Liver (tissue), 9 donors: ENCODE results near the gene WDR82. TPM values are rescaled to one million over a fixed set of nuclear protein-coding genes. Genes with fewer than 3 reads are reported as not detected.

Experiments used
- DNase-seq: peaks from one replicate; pipeline ENCODE4 v3.0.0-alpha.2; 2017; ENCODE audit warnings: low spot score
- H3K27ac ChIP-seq, 2 donors: one replicate each; pipeline ENCODE4 v1.7.0; 2013; ENCODE audit warnings: inconsistent platforms in 2 of 2, low read length in 2 of 2, control low read depth in 1 of 2, low read depth in 1 of 2, mild to moderate bottlenecking in 1 of 2
- H3K27me3 ChIP-seq, 4 donors: one replicate each; pipeline versions ENCODE4 v1.6.1 to v1.7.0; 2013; ENCODE audit warnings: low read length in 3 of 4, inconsistent platforms in 1 of 4, mild to moderate bottlenecking in 1 of 4, moderate library complexity in 1 of 4; ENCODE audit not compliant: control insufficient read depth in 4 of 4, insufficient read depth in 4 of 4
- H3K36me3 ChIP-seq, 4 donors: one replicate each; pipeline versions ENCODE4 v1.6.1 to v1.7.0; 2013; ENCODE audit warnings: low read length in 3 of 4, mild to moderate bottlenecking in 3 of 4, low read depth in 1 of 4, moderate library complexity in 1 of 4; ENCODE audit not compliant: control insufficient read depth in 4 of 4, insufficient read depth in 3 of 4
- H3K4me1 ChIP-seq, 4 donors: one replicate each; pipeline versions ENCODE4 v1.6.1 to v1.7.0; 2013; ENCODE audit warnings: low read length in 3 of 4, mild to moderate bottlenecking in 3 of 4, moderate library complexity in 1 of 4; ENCODE audit not compliant: control insufficient read depth in 4 of 4, insufficient read depth in 4 of 4
- H3K4me3 ChIP-seq, 3 donors: one replicate each; pipeline versions ENCODE4 v1.6.1 to v1.7.0; 2013; ENCODE audit warnings: low read length in 3 of 3, control low read depth in 1 of 3, low read depth in 1 of 3, mild to moderate bottlenecking in 1 of 3
- H3K9ac ChIP-seq, 2 donors: one replicate each; pipeline ENCODE4 v1.7.0; 2013; ENCODE audit warnings: low read length in 2 of 2, mild to moderate bottlenecking in 2 of 2, moderate library complexity in 2 of 2, control low read depth in 1 of 2, low read depth in 1 of 2
- H3K9me3 ChIP-seq, 4 donors: one replicate each; pipeline versions ENCODE4 v1.6.1 to v1.7.0; 2013; ENCODE audit warnings: low read length in 3 of 4; ENCODE audit not compliant: control insufficient read depth in 4 of 4
- ATF3 ChIP-seq: IDR thresholded peaks from 2 replicates; pipeline ENCODE4 v1.6.1; 2016; ENCODE audit warnings: antibody characterized with exemption
- CTCF ChIP-seq: fragments of 150-350 bp; IDR thresholded peaks from 2 replicates; pipeline ENCODE4 v1.5.1; 2017; ENCODE audit warnings: improper control_type of control experiment, low read depth, low read length; ENCODE audit not compliant: missing input control
- EGR1 ChIP-seq, 2 donors: IDR thresholded peaks; 2 replicates each; pipeline ENCODE4 v1.6.1; 2016 to 2018; ENCODE audit warnings: antibody characterized with exemption in 2 of 2, low read depth in 2 of 2
- FOXA1 ChIP-seq: IDR thresholded peaks from 2 replicates; pipeline ENCODE4 v1.6.1; 2016; ENCODE audit warnings: antibody characterized with exemption
- FOXA2 ChIP-seq: IDR thresholded peaks from 2 replicates; pipeline ENCODE4 v1.6.1; 2016; ENCODE audit warnings: antibody characterized with exemption
- GABPA ChIP-seq, 2 donors: IDR thresholded peaks in 1 of 2; conservative IDR thresholded peaks in 1 of 2; 2 replicates each; pipeline ENCODE4 v1.6.1; 2016; ENCODE audit warnings: antibody characterized with exemption in 2 of 2, mild to moderate bottlenecking in 1 of 2, moderate library complexity in 1 of 2
- HNF4A ChIP-seq, 2 donors: conservative IDR thresholded peaks; 2 replicates each; pipeline ENCODE4 v1.6.1; 2016; ENCODE audit warnings: antibody characterized with exemption in 2 of 2, mild to moderate bottlenecking in 2 of 2
- HNF4G ChIP-seq: IDR thresholded peaks from 2 replicates; pipeline ENCODE4 v1.6.1; 2016; ENCODE audit warnings: antibody characterized with exemption
- JUND ChIP-seq, 2 donors: IDR thresholded peaks; 2 replicates each; pipeline ENCODE4 v1.6.1; 2016; ENCODE audit warnings: antibody characterized with exemption in 2 of 2
- MAX ChIP-seq: IDR thresholded peaks from 2 replicates; pipeline ENCODE4 v1.6.1; 2016; ENCODE audit warnings: antibody characterized with exemption
- NR2F2 ChIP-seq: IDR thresholded peaks from 2 replicates; pipeline ENCODE4 v1.6.1; 2016; ENCODE audit warnings: antibody characterized with exemption
- RAD21 ChIP-seq, 2 donors: IDR thresholded peaks; 2 replicates each; pipeline ENCODE4 v1.6.1; 2016; ENCODE audit warnings: antibody characterized with exemption in 2 of 2, mild to moderate bottlenecking in 2 of 2
- REST ChIP-seq: IDR thresholded peaks from 2 replicates; pipeline ENCODE4 v1.6.1; 2016; ENCODE audit warnings: antibody characterized with exemption, mild to moderate bottlenecking
- RXRA ChIP-seq, 2 donors: IDR thresholded peaks; 2 replicates each; pipeline ENCODE4 v1.6.1; 2017 to 2018; ENCODE audit warnings: antibody characterized with exemption in 2 of 2, mild to moderate bottlenecking in 1 of 2
- SP1 ChIP-seq: IDR thresholded peaks from 2 replicates; pipeline ENCODE4 v1.6.1; 2018; ENCODE audit warnings: antibody characterized with exemption, mild to moderate bottlenecking
- TAF1 ChIP-seq: conservative IDR thresholded peaks from 2 replicates; pipeline ENCODE4 v1.6.1; 2016; ENCODE audit warnings: antibody characterized with exemption, mild to moderate bottlenecking
- YY1 ChIP-seq: IDR thresholded peaks from 2 replicates; pipeline ENCODE4 v1.6.1; 2016; ENCODE audit warnings: antibody characterized with exemption, mild to moderate bottlenecking
- ZBTB33 ChIP-seq: IDR thresholded peaks from 2 replicates; pipeline ENCODE4 v1.6.1; 2016; ENCODE audit warnings: antibody characterized with exemption
- WGBS: extraction: QIAGEN DNeasy Blood & Tissue Kit; methylation state at CpG from one replicate; pipeline ENCODE4 v1.1.7; 2013; 5-methylcytosine and 5-hydroxymethylcytosine counted together
- polyA plus RNA-seq, 2 donors: library from polyadenylated mRNA; stranded (reverse) in 1 of 2; unstranded in 1 of 2; fragments of 200-250 nt in 1 of 2; fragments of >200 nt in 1 of 2; fragmentation: Nextera tagmentation in 1 of 2; extraction: Ambion mirVana in 1 of 2; gene quantifications; one replicate each; pipeline versions ENCODE4 v1.2.1 to v1.2.3, GENCODE V29; 2013 to 2015
- total RNA-seq, 2 donors: library from RNA; depleted of rRNA; stranded (reverse); fragments of >200 nt; gene quantifications; one replicate each; pipeline ENCODE4 v1.2.3, GENCODE V29; 2014
- donor health status: healthy.
- donor health status: healthy.
- donor health status: healthy.
- donor health status: healthy.
- donor health status: healthy.

Gene WDR82
- total and polyA plus RNA-seq, 4 donors = 4.3 to 44.3 (median 25.5) TPM

- TF ChIP-seq MAX (no peak), JUND (IDR thresholded peaks at IDR 0.05) (no peak), FOXA1 (no peak), SP1 (no peak), RAD21 (IDR thresholded peaks at IDR 0.05) (peak; percentile 90 to 98), GABPA (IDR thresholded peaks at IDR 0.05 in 1 of 2, conservative IDR thresholded peaks at IDR 0.05 in 1 of 2) (no peak), YY1 (no peak), RXRA (IDR thresholded peaks at IDR 0.05) (no peak), ATF3 (no peak)
These were observed 46.8 kb downstream of the WDR82 start (continued) for GRCh38 chr3:52231502-52232278.

GRCh38 chr3:52230889-52231499 is 47.5 kb downstream of the WDR82 start:
- H3K36me3 ChIP-seq = peaks cover 4 to 35% (median 12%) of the 10 kb centered on the region in 4 donors
- no peak overlapping the region for H3K4me3 ChIP-seq
- no peaks in the 10 kb centered on the region for H3K27me3 ChIP-seq
- 91% methylated on average over 16 of the region's 16 CpGs for WGBS
- H3K9ac ChIP-seq = no peak overlapping the region
- no peak overlapping the region for H3K27ac ChIP-seq
- TF ChIP-seq RXRA (IDR thresholded peaks at IDR 0.05) = no peak
- no peak for TF ChIP-seq FOXA1
- no peak for TF ChIP-seq EGR1 (IDR thresholded peaks at IDR 0.05; ENCODE audit: low read depth in 2 of 2)
- no peak for TF ChIP-seq FOXA2
- no peak for TF ChIP-seq YY1
- no peak for TF ChIP-seq MAX
- no peak for TF ChIP-seq ATF3
- no peak for TF ChIP-seq CTCF
- no peak for TF ChIP-seq JUND (IDR thresholded peaks at IDR 0.05)
- no peak for TF ChIP-seq TAF1
- no peak for TF ChIP-seq NR2F2
- no peak for TF ChIP-seq HNF4A (conservative IDR thresholded peaks at IDR 0.05)
- no peak for TF ChIP-seq RAD21 (IDR thresholded peaks at IDR 0.05)
- no peak for TF ChIP-seq SP1
- TF ChIP-seq REST = no peak
- TF ChIP-seq HNF4G = no peak
- no peak for TF ChIP-seq GABPA (IDR thresholded peaks at IDR 0.05 in 1 of 2, conservative IDR thresholded peaks at IDR 0.05 in 1 of 2)
- TF ChIP-seq ZBTB33 = no peak
- peaks cover 11 to 43% (median 33%) of the 10 kb centered on the region in 4 donors for H3K4me1 ChIP-seq
- DNase-seq = no peak
- H3K9me3 ChIP-seq = no peaks in the 10 kb centered on the region
